DND-41 (cell line): ENCODE data around the gene MYCBP2.

Experiments used
- EZH2 ChIP-seq: IDR thresholded peaks from 3 replicates; pipeline ENCODE4 v1.6.1; 2012; ENCODE audit warnings: borderline replicate concordance, low read depth, mild to moderate bottlenecking, moderate library complexity, low read length, inconsistent platforms; ENCODE audit not compliant: severe bottlenecking
- TF ChIP-seq, protein P1 (sequence below): IDR thresholded peaks from 2 replicates; pipeline ENCODE4 v1.5.1; 2012; ENCODE audit warnings: borderline replicate concordance, low read length, moderate library complexity, mild to moderate bottlenecking; ENCODE audit not compliant: poor library complexity, severe bottlenecking; ENCODE audit errors: extremely low read depth

DNA sequence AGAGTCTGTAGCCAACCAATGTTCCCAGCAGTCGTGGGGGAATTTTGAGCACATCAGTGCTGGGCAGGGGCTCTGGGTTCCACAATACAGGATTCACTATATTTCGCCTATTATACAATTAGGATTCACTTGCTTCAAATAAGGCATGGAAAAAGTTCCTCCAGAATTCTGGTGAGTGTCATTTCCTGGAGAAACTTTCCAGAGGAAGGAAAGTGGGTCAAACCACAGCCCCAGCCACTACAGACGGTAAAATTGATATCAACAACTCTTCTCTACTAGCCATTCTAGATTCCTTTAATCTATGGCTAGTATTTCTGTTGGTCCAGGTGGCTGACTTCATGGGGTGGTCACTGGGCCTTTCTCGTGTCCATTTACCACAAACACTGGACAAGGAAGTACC is 10.5 kb downstream of the MYCBP2 start:
- TF ChIP-seq EZH2: no peak
- TF ChIP-seq, protein P1, sequence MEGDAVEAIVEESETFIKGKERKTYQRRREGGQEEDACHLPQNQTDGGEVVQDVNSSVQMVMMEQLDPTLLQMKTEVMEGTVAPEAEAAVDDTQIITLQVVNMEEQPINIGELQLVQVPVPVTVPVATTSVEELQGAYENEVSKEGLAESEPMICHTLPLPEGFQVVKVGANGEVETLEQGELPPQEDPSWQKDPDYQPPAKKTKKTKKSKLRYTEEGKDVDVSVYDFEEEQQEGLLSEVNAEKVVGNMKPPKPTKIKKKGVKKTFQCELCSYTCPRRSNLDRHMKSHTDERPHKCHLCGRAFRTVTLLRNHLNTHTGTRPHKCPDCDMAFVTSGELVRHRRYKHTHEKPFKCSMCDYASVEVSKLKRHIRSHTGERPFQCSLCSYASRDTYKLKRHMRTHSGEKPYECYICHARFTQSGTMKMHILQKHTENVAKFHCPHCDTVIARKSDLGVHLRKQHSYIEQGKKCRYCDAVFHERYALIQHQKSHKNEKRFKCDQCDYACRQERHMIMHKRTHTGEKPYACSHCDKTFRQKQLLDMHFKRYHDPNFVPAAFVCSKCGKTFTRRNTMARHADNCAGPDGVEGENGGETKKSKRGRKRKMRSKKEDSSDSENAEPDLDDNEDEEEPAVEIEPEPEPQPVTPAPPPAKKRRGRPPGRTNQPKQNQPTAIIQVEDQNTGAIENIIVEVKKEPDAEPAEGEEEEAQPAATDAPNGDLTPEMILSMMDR: no peak
